Neural progenitor cell (in vitro differentiated cells): ENCODE measurements around the gene AGBL2.
"Not testable (repeated sequence)": the region's sequence is repeated elsewhere in the genome, so short reads cannot be mapped to it uniquely, and the experiment has no call there.

Experiments used
- CTCF ChIP-seq: fragments of 200-600 bp; sonication (generic); IDR thresholded peaks from 2 replicates; pipeline ENCODE4 v1.5.1; 2017; ENCODE audit warnings: antibody characterized with exemption, mild to moderate bottlenecking
- EZH2phosphoT487 ChIP-seq: fragments of 200-600 bp; sonication (generic); IDR thresholded peaks from 2 replicates; pipeline ENCODE4 v1.6.1; 2017; ENCODE audit warnings: antibody characterized with exemption

- TF ChIP-seq CTCF, EZH2phosphoT487: not testable (repeated sequence)
Measured at GRCh38 chr11:47640506-47640905, 74.7 kb downstream of the AGBL2 start.
